PC-9 (cell line): ENCODE measurements around the gene BCL11A. TPM values are rescaled to one million over a fixed set of nuclear protein-coding genes. Genes with fewer than 3 reads are reported as not detected.

Source experiments
- BruUV-seq: library from RNA; stranded (reverse); fragments of 400-500 nt; replicated peaks from 2 replicates; lab custom pipeline; 2021; lab: Mats Ljungman, UMichigan
- CTCF ChIA-PET: fragments of 300-600 bp; sonication (Branson Sonifier 250); formaldehyde crosslinking; loops from one replicate; lab custom pipeline; 2022; ENCODE audit warnings: antibody characterized with exemption; lab: Charles Lee
- POLR2A ChIA-PET: fragments of 300-600 bp; sonication (Branson Sonifier 250); formaldehyde crosslinking; loops from one replicate; lab custom pipeline; 2022; ENCODE audit warnings: antibody characterized with exemption; ENCODE audit not compliant: unreplicated experiment; lab: Charles Lee
- DNase-seq, 2 experiments: peaks; one replicate each; pipeline versions ENCODE4 v3.0.0 to v3.0.0-alpha.2; 2015 to 2022; ENCODE audit warnings: mixed read lengths in 1 of 2
- H2AFZ ChIP-seq: fragments of 200-600 bp; sonication (generic); 2 replicates; pipeline ENCODE4 v1.8.1; 2017; ENCODE audit warnings: antibody characterized with exemption
- H3F3A ChIP-seq: fragments of 200-600 bp; sonication (generic); 2 replicates; pipeline ENCODE4 v1.8.1; 2017; ENCODE audit warnings: antibody characterized with exemption, mild to moderate bottlenecking, low read depth; ENCODE audit not compliant: insufficient read depth
- H3K27ac ChIP-seq: fragments of 200-600 bp; sonication (generic); 2 replicates; pipeline ENCODE4 v1.6.1; 2016; ENCODE audit warnings: mixed run types
- H3K27me3 ChIP-seq: fragments of 200-600 bp; sonication (generic); 2 replicates; pipeline ENCODE4 v1.6.1; 2016; ENCODE audit warnings: low read depth, mixed run types; ENCODE audit not compliant: insufficient read depth
- H3K36me3 ChIP-seq: fragments of 200-600 bp; sonication (generic); 2 replicates; pipeline ENCODE4 v1.6.1; 2016; ENCODE audit warnings: low read depth, mixed run types
- H3K4me1 ChIP-seq: fragments of 200-600 bp; sonication (generic); replicated peaks from 2 replicates; pipeline ENCODE4 v1.6.1; 2016; ENCODE audit warnings: mixed run types; ENCODE audit not compliant: insufficient read depth
- H3K4me2 ChIP-seq: fragments of 200-600 bp; sonication (generic); 2 replicates; pipeline ENCODE4 v1.6.1; 2017; ENCODE audit warnings: mixed run types
- H3K4me3 ChIP-seq: fragments of 200-600 bp; sonication (generic); 2 replicates; pipeline ENCODE4 v1.6.1; 2016; ENCODE audit warnings: mixed run types
- H3K79me2 ChIP-seq: fragments of 200-600 bp; sonication (generic); 2 replicates; pipeline ENCODE4 v1.6.1; 2017; ENCODE audit warnings: low read depth, mixed run types
- H3K9me2 ChIP-seq: fragments of 200-600 bp; sonication (generic); 2 replicates; pipeline ENCODE4 v1.8.1; 2017; ENCODE audit warnings: mild to moderate bottlenecking; ENCODE audit not compliant: insufficient read depth
- H3K9me3 ChIP-seq: fragments of 200-600 bp; sonication (generic); 2 replicates; pipeline ENCODE4 v1.8.1; 2016; ENCODE audit warnings: low read depth; ENCODE audit not compliant: insufficient read depth
- H4K20me1 ChIP-seq: fragments of 200-600 bp; sonication (generic); 2 replicates; pipeline ENCODE4 v1.8.1; 2017; ENCODE audit not compliant: insufficient read depth
- CTCF ChIP-seq: fragments of 200-600 bp; sonication (generic); conservative IDR thresholded peaks from 2 replicates; pipeline ENCODE4 v1.6.1; 2017; ENCODE audit warnings: mixed run types, antibody characterized with exemption, mild to moderate bottlenecking, moderate library complexity
- EZH2 ChIP-seq: fragments of 200-600 bp; sonication (generic); IDR thresholded peaks from 2 replicates; pipeline ENCODE4 v1.8.0; 2017; ENCODE audit warnings: antibody characterized with exemption, low read depth
- intact Hi-C: fragments of 100-400 bp; cut with micrococcal nuclease; formaldehyde crosslinking; loops from one replicate; pipeline ENCODE4 v1.10.0; 2022; ENCODE audit not compliant: unreplicated experiment
- total RNA-seq: library from RNA; stranded (reverse); gene quantifications from 2 replicates; pipeline ENCODE4 v1.2.3, GENCODE V29; 2021

BCL11A gene
- total RNA-seq, 1 experiment from 2014 or later = not detected

- intact Hi-C loops = no loop called here
- H3K27me3 ChIP-seq = peaks cover 93% of the 10 kb centered on the region
- H3K27ac ChIP-seq = no peak overlapping the region
- H3K9me2 ChIP-seq = no peaks in the 10 kb centered on the region
- no peaks in the 10 kb centered on the region for H4K20me1 ChIP-seq
- ChIA-PET POLR2A (no interaction called here), CTCF (no interaction called here)
- no peaks in the 10 kb centered on the region for H3K9me3 ChIP-seq
- no TSS peak for BruUV-seq
- no peak overlapping the region for H2AFZ ChIP-seq
- no peak for DNase-seq
- no peaks in the 10 kb centered on the region for H3K79me2 ChIP-seq
- no peaks in the 10 kb centered on the region for H3F3A ChIP-seq
- no peak overlapping the region for H3K4me2 ChIP-seq
- no peak for TF ChIP-seq EZH2
- no peaks in the 10 kb centered on the region for H3K4me1 ChIP-seq
- H3K36me3 ChIP-seq = no peaks in the 10 kb centered on the region
- no peak overlapping the region for H3K4me3 ChIP-seq
These were observed 26.8 kb downstream of the BCL11A start for GRCh38 chr2:60526623-60527022.

- Histone ChIP-seq H2AFZ (no peak overlapping the region), H3K4me3 (no peak overlapping the region), H3K9me2 (no peaks in the 10 kb centered on the region), H3K9me3 (no peaks in the 10 kb centered on the region), H3K27me3 (peaks cover 95% of the 10 kb centered on the region), H4K20me1 (no peaks in the 10 kb centered on the region), H3K79me2 (no peaks in the 10 kb centered on the region), H3F3A (no peaks in the 10 kb centered on the region), H3K36me3 (no peaks in the 10 kb centered on the region), H3K4me1 (no peaks in the 10 kb centered on the region), H3K4me2 (no peak overlapping the region), H3K27ac (no peak overlapping the region)
- no TSS peak for BruUV-seq
- ChIA-PET CTCF (no interaction called here), POLR2A (no interaction called here)
- intact Hi-C loops = no loop called here
- TF ChIP-seq CTCF (no peak), EZH2 (no peak)
- no peak for DNase-seq
These were observed 27.6 kb downstream of the BCL11A start for GRCh38 chr2:60525899-60526298.

GRCh38 chr2:60524874-60525273 lies 28.6 kb downstream of the BCL11A start:
- no TSS peak for BruUV-seq
- DNase-seq = no peak
- Histone ChIP-seq H4K20me1 (no peaks in the 10 kb centered on the region), H3K79me2 (no peaks in the 10 kb centered on the region), H3K9me2 (no peaks in the 10 kb centered on the region), H3F3A (no peaks in the 10 kb centered on the region), H3K27me3 (peaks cover 90% of the 10 kb centered on the region), H3K9me3 (no peaks in the 10 kb centered on the region), H3K36me3 (no peaks in the 10 kb centered on the region), H3K4me3 (no peak overlapping the region), H3K27ac (no peak overlapping the region), H3K4me1 (no peaks in the 10 kb centered on the region), H3K4me2 (no peak overlapping the region), H2AFZ (no peak overlapping the region)
- POLR2A ChIA-PET = no interaction called here
- intact Hi-C loops = no loop called here
- no peak for TF ChIP-seq CTCF
- TF ChIP-seq EZH2 = no peak
- CTCF ChIA-PET = no interaction called here

- H3K9me3 ChIP-seq = no peaks in the 10 kb centered on the region
- H3K36me3 ChIP-seq = no peaks in the 10 kb centered on the region
- peaks cover 87% of the 10 kb centered on the region for H3K27me3 ChIP-seq
- DNase-seq = no peak
- BruUV-seq = no TSS peak
- H3K4me2 ChIP-seq = no peak overlapping the region
- H3K4me1 ChIP-seq = no peaks in the 10 kb centered on the region
- H2AFZ ChIP-seq = no peak overlapping the region
- intact Hi-C loops = no loop called here
- H4K20me1 ChIP-seq = no peaks in the 10 kb centered on the region
- H3F3A ChIP-seq = no peaks in the 10 kb centered on the region
- ChIA-PET CTCF (no interaction called here), POLR2A (no interaction called here)
- H3K79me2 ChIP-seq = no peaks in the 10 kb centered on the region
- no peak overlapping the region for H3K27ac ChIP-seq
- no peaks in the 10 kb centered on the region for H3K9me2 ChIP-seq
- TF ChIP-seq EZH2 = no peak
- no peak for TF ChIP-seq CTCF
- H3K4me3 ChIP-seq = no peak overlapping the region
These were observed 29.5 kb downstream of the BCL11A start for GRCh38 chr2:60523963-60524362.
